Activated CD4-positive, alpha-beta T cell treated with anti-CD3 and anti-CD28 coated beads, Interleukin-2, amount 10 ng/mL, durations not matched to agents 7 days and 5 days (primary cell): ENCODE measurements around the gene CES3. TPM values are rescaled to one million over a fixed set of nuclear protein-coding genes. Genes with fewer than 3 reads are reported as not detected.
"Not testable (repeated sequence)": the region's sequence is repeated elsewhere in the genome, so short reads cannot be mapped to it uniquely, and the experiment has no call there.

Experiments used
- CTCF ChIA-PET: fragments of 350-600 bp; sonication (Branson Sonifier 250); formaldehyde crosslinking; loops from one replicate; lab custom pipeline; 2021; ENCODE audit warnings: antibody characterized with exemption; lab: Charles Lee
- POLR2A ChIA-PET: fragments of 350-600 bp; sonication (Branson Sonifier 250); formaldehyde crosslinking; loops from one replicate; lab custom pipeline; 2021; ENCODE audit warnings: antibody characterized with exemption; lab: Charles Lee
- DNase-seq: peaks from one replicate; pipeline ENCODE4 v3.0.0-alpha.2; 2020
- H3K27ac Mint-ChIP-seq: one replicate; pipeline ENCODE4 v1.8.0; 2021; ENCODE audit warnings: mild to moderate bottlenecking, moderate library complexity, mixed read lengths
- H3K27me3 Mint-ChIP-seq: one replicate; pipeline ENCODE4 v1.8.0; 2021; ENCODE audit warnings: mixed read lengths
- H3K36me3 Mint-ChIP-seq: one replicate; pipeline ENCODE4 v1.8.0; 2021; ENCODE audit warnings: low read depth, mixed read lengths
- H3K4me1 Mint-ChIP-seq: one replicate; pipeline ENCODE4 v1.8.0; 2021; ENCODE audit warnings: mixed read lengths
- H3K4me3 Mint-ChIP-seq: one replicate; pipeline ENCODE4 v1.8.0; 2021; ENCODE audit warnings: mild to moderate bottlenecking, moderate library complexity, mixed read lengths
- H3K9me3 Mint-ChIP-seq: one replicate; pipeline ENCODE4 v1.8.0; 2021; ENCODE audit warnings: mixed read lengths
- total RNA-seq, 2 experiments: library from RNA; stranded (reverse); gene quantifications; one replicate each; pipeline ENCODE4 v1.2.3, GENCODE V29; 2021

CES3 gene
- total RNA-seq, 2 experiments from 2014 or later: 5.9 to 6.4 TPM

- Mint-ChIP-seq H3K9me3 (no peaks in the 10 kb centered on the region), H3K4me3 (no peak overlapping the region), H3K27ac (peak overlapping the region; percentile 79), H3K36me3 (no peaks in the 10 kb centered on the region), H3K4me1 (peaks cover 44% of the 10 kb centered on the region), H3K27me3 (no peaks in the 10 kb centered on the region)
- ChIA-PET POLR2A (no interaction called here), CTCF (interaction anchor here (0.6 to 4.5 kb wide), 6 partner anchors 18 to 211 kb away, joined by 3 to 19 read pairs (median 4); partner anchors contain the start of gene PHAF1)
- no peak for DNase-seq
These were observed 796 bp upstream of the CES3 start for GRCh38 chr16:66960270-66960669.

GRCh38 chr16:66961914-66962313, 848 bp downstream of the CES3 start:
- POLR2A ChIA-PET: no interaction called here
- H3K4me3 Mint-ChIP-seq: peak overlapping the region; percentile 51
- DNase-seq: peak; percentile 21

GRCh38 chr16:66964049-66964448, 3.0 kb downstream of the CES3 start:
- ChIA-PET POLR2A (no interaction called here), CTCF (interaction anchor here (0.5 to 2.6 kb wide), 8 partner anchors 10 to 221 kb away, joined by 3 to 11 read pairs (median 6); no protein-coding TSS in a partner anchor)
- Mint-ChIP-seq H3K9me3 (no peaks in the 10 kb centered on the region), H3K27ac (no peak overlapping the region), H3K36me3 (no peaks in the 10 kb centered on the region), H3K27me3 (no peaks in the 10 kb centered on the region), H3K4me3 (no peak overlapping the region), H3K4me1 (peaks cover 30% of the 10 kb centered on the region)
- DNase-seq: no peak

More at GRCh38 chr16:66961914-66962313, 848 bp downstream of the CES3 start:
- Mint-ChIP-seq H3K27ac (peak overlapping the region; percentile 91), H3K9me3 (no peaks in the 10 kb centered on the region), H3K4me1 (peaks cover 44% of the 10 kb centered on the region), H3K36me3 (no peaks in the 10 kb centered on the region), H3K27me3 (no peaks in the 10 kb centered on the region)
- CTCF ChIA-PET: interaction anchor here (0.8 to 4.5 kb wide), 10 partner anchors 9 to 223 kb away, joined by 3 to 19 read pairs (median 4); no protein-coding TSS in a partner anchor

GRCh38 chr16:66968847-66969246, 7.8 kb downstream of the CES3 start:
- H3K4me3 Mint-ChIP-seq: no peak overlapping the region
- no peaks in the 10 kb centered on the region for H3K9me3 Mint-ChIP-seq
- H3K27me3 Mint-ChIP-seq: no peaks in the 10 kb centered on the region
- DNase-seq: no peak
- no peak overlapping the region for H3K27ac Mint-ChIP-seq
- no peaks in the 10 kb centered on the region for H3K4me1 Mint-ChIP-seq
- POLR2A ChIA-PET: no interaction called here
- CTCF ChIA-PET: interaction anchor here (1.0 to 1.7 kb wide), 5 partner anchors 8 to 217 kb away, joined by 3 to 4 read pairs (median 4); no protein-coding TSS in a partner anchor
- no peaks in the 10 kb centered on the region for H3K36me3 Mint-ChIP-seq

DNA sequence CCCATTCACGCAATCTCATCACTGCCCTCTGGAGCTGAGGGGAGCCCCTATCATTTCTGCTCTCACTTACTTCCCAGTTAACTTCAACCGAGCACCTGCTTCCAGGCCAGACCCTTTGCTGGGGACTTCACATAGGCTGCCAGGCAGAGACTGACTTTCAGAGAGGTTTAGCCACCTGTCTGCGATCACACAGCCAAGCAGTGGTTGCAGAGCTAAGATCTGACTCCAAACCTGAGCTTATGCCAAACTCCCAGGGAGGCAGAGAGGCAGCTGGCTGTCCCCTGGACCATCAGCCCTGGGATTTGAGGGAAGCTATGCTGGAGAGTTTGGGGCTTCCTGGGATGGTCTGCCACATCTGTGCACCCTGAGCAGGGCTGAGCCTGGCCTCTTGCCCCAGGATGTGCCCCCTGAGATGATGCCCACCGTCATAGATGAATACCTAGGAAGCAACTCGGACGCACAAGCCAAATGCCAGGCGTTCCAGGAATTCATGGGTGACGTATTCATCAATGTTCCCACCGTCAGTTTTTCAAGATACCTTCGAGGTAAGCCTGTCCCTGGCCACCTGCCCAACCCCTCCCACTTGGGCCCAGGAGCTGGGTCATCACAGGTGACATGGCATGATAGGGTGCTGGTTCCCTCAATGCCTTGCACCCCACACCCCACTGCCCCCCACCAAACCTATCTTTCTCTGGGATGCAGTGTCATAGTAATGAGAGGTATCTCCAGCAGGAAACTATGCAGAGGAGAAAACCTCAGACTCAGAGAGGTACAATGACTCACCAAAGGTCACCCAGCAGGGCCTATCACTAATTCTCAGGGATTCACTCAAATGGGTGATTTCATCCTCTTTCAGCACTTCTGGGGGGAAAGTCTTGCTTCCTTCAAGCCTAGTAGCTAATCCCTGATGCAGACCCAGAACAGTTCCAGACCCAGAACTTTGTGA, 10.0 kb downstream of the CES3 start:
- POLR2A ChIA-PET: no interaction called here

GRCh38 chr16:66972983-66973382, 11.9 kb downstream of the CES3 start:
- Mint-ChIP-seq H3K9me3 (no peaks in the 10 kb centered on the region), H3K27me3 (no peaks in the 10 kb centered on the region), H3K4me3 (no peak overlapping the region), H3K36me3 (no peaks in the 10 kb centered on the region), H3K4me1 (peaks cover 31% of the 10 kb centered on the region), H3K27ac (no peak overlapping the region)
- CTCF ChIA-PET: interaction anchor here (0.8 to 3.7 kb wide), 3 partner anchors 19 to 182 kb away, joined by 3 to 17 read pairs (median 4); no protein-coding TSS in a partner anchor
- no peak for DNase-seq
- POLR2A ChIA-PET: no interaction called here

More for the DNA sequence above, 10.0 kb downstream of the CES3 start:
- H3K9me3 Mint-ChIP-seq: no peaks in the 10 kb centered on the region
- H3K4me3 Mint-ChIP-seq: no peak overlapping the region
- H3K27ac Mint-ChIP-seq: no peak overlapping the region
- peaks cover 15% of the 10 kb centered on the region for H3K4me1 Mint-ChIP-seq
- H3K27me3 Mint-ChIP-seq: no peaks in the 10 kb centered on the region
- DNase-seq: no peak
- no peaks in the 10 kb centered on the region for H3K36me3 Mint-ChIP-seq
- CTCF ChIA-PET: interaction anchor here (0.8 to 3.7 kb wide), 6 partner anchors 10 to 184 kb away, joined by 3 to 17 read pairs (median 3); partner anchors contain the start of genes CES3 and CES4A

DNA sequence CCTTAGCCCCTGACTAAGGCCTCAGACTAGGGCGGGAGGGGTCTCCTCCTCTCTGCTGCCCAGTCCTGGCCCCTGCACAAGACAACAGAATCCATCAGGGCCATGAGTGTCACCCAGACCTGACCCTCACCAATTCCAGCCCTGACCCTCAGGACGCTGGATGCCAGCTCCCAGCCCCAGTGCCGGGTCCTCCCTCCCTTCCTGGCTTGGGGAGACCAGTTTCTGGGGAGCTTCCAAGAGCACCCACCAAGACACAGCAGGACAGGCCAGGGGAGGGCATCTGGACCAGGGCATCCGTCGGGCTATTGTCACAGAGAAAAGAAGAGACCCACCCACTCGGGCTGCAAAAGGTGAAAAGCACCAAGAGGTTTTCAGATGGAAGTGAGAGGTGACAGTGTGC, 12.7 kb downstream of the CES3 start:
- ChIA-PET POLR2A (no interaction called here), CTCF (interaction anchor here (0.8 to 3.7 kb wide), 5 partner anchors 12 to 181 kb away, joined by 3 to 17 read pairs (median 7); partner anchors contain the start of gene CES3)
- Mint-ChIP-seq H3K4me1 (peaks cover 37% of the 10 kb centered on the region), H3K27ac (no peak overlapping the region), H3K4me3 (no peak overlapping the region), H3K9me3 (no peaks in the 10 kb centered on the region), H3K36me3 (no peaks in the 10 kb centered on the region), H3K27me3 (no peaks in the 10 kb centered on the region)
- DNase-seq: no peak

DNA sequence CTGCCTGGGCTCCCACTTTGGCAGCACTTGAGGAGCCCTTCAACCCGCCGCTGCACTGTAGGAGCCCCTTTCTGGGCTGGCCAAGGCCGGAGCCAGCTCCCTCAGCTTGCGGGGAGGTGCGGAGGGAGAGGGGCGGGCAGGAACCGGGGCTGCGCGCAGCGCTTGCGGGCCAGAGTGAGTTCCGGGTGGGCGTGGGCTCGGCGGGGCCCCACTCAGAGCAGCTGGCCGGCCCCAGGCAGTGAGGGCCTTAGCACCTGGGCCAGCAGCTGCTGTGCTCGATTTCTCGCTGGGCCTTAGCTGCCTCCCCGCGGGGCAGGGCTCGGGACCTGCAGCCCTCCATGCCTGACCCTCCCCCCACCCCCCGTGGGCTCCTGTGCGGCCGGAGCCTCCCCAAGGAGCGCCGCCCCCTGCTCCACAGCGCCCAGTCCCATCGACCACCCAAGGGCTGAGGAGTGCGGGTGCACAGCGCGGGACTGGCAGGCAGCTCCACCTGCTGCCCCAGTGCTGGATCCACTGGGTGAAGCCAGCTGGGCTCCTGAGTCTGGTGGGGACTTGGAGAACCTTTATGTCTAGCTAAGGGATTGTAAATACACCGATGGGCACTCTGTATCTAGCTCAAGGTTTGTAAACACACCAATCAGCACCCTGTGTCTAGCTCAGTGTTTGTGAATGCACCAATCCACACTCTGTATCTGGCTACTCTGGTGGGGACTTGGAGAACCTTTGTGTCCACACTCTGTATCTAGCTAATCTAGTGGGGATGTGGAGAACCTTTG, 13.3 kb downstream of the CES3 start:
- not testable (repeated sequence) for DNase-seq, H3K27me3 Mint-ChIP-seq, H3K36me3 Mint-ChIP-seq, H3K9me3 Mint-ChIP-seq
- peak overlapping the region; percentile 55 for H3K4me3 Mint-ChIP-seq
- peaks cover 43% of the 10 kb centered on the region for H3K4me1 Mint-ChIP-seq
- ChIA-PET POLR2A (interaction anchor here (0.6 kb wide), 1 partner anchor 40 kb away, joined by 3 read pairs; no protein-coding TSS in a partner anchor), CTCF (interaction anchor here (1.2 to 3.7 kb wide), 7 partner anchors 10 to 201 kb away, joined by 3 to 17 read pairs (median 6); partner anchors contain the start of gene CES3)
- peak overlapping the region; percentile 85 for H3K27ac Mint-ChIP-seq

GRCh38 chr16:66974932-66975246, 13.8 kb downstream of the CES3 start:
- peaks cover 48% of the 10 kb centered on the region for H3K4me1 Mint-ChIP-seq
- DNase-seq: peak; percentile 44
- H3K9me3 Mint-ChIP-seq, H3K27me3 Mint-ChIP-seq, H3K36me3 Mint-ChIP-seq: not testable (repeated sequence)
- H3K4me3 Mint-ChIP-seq: peak overlapping the region; percentile 55
- peak overlapping the region; percentile 85 for H3K27ac Mint-ChIP-seq
- ChIA-PET CTCF (interaction anchor here (1.2 to 3.7 kb wide), 7 partner anchors 10 to 201 kb away, joined by 3 to 17 read pairs (median 6); partner anchors contain the start of gene CES3), POLR2A (interaction anchor here (0.6 kb wide), 1 partner anchor 39 kb away, joined by 3 read pairs; no protein-coding TSS in a partner anchor)

DNA sequence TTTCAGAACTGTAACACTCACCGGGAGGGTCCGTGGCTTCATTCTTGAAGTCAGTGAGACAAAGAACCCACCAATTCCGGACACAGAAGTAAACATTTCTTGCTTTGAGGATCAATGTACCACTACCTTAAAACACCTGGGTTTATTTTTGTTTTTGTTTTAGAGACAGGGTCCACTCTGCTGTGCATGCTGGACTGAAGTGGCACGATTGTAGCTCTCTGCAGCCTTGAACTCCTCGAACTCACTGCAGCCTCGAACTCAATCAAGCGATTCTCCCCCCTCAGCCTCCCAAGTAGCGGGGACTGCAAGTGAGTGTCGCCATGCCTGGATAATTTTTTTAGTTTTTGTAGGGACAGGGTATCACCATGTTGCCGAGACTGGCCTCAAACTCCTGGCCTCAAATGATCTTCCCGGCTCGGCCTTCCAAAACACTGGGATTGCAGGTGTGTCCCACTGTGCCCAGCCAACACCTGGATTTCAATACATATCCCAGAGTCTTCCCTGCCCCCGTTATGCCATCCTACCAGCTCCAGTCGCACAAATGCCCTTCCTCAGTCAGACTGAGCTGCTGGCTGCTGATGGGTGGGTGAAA, 14.3 kb downstream of the CES3 start:
- ChIA-PET CTCF (interaction anchor here (0.8 to 4.0 kb wide), 17 partner anchors 10 to 200 kb away, joined by 3 to 21 read pairs (median 6); partner anchors contain the start of genes CES3, FBXL8 and TRADD), POLR2A (no interaction called here)
- H3K4me3 Mint-ChIP-seq: peak overlapping the region; percentile 55
- DNase-seq: no peak
- no peaks in the 10 kb centered on the region for H3K9me3 Mint-ChIP-seq
- H3K4me1 Mint-ChIP-seq: peaks cover 53% of the 10 kb centered on the region
- no peaks in the 10 kb centered on the region for H3K36me3 Mint-ChIP-seq
- H3K27me3 Mint-ChIP-seq: no peaks in the 10 kb centered on the region
- H3K27ac Mint-ChIP-seq: peak overlapping the region; percentile 85

DNA sequence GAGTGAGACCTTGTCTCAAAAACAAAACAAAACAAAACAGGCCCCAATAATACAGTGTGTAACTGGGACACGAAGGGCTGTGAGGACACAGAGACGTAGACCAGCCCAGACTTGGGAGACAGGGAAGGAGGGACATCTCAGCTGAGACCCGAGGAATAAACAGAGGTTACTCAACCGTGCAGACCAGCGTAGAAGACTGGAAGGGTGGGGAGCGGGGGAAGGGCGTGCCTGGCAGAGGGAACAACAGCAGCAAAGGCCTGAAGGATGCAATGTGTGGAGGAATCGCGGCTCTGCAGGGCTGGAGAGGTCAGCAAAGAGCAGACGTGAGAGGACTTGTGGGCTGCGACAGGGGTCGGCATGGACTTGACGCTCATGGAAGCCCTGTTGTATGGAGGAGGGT, 15.7 kb downstream of the CES3 start:
- POLR2A ChIA-PET: interaction anchor here (0.5 kb wide), 1 partner anchor 219 kb away, joined by 3 read pairs; no protein-coding TSS in a partner anchor

More for the DNA sequence above, 15.7 kb downstream of the CES3 start:
- Mint-ChIP-seq H3K36me3 (no peaks in the 10 kb centered on the region), H3K4me3 (no peak overlapping the region), H3K27me3 (no peaks in the 10 kb centered on the region), H3K9me3 (no peaks in the 10 kb centered on the region), H3K4me1 (peaks cover 60% of the 10 kb centered on the region), H3K27ac (peak overlapping the region; percentile 17)
- no peak for DNase-seq
- CTCF ChIA-PET: interaction anchor here (0.8 to 4.0 kb wide), 18 partner anchors 8 to 209 kb away, joined by 3 to 21 read pairs (median 4); partner anchors contain the start of genes B3GNT9, CES3, FBXL8 and TRADD
